Measurements from ENCODE around the gene IGF1R.
A peak's percentile ranks its signal among the peaks of the same experiment; 100 is the strongest.

Gene IGF1R

DNA sequence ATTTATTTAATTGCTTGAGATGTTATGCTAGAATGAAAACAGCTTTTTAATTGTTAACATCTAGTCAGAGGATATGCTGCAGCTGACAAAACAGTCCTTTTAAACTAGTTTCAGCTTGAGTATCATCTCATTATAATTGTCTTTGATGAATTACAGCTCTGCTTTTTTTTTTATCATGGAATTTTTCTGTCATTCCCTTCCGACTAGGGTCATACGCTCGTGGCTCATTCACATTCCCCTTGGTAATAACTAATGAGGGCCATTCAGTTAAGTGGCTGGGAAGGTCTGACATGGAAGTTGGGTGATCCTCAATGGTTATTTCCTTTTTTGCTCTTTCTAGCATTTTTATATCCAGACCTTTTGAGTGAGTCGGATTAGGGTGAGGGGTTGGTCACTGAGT is 282.2 kb downstream of the IGF1R start:
- DNase-seq, result no peak

DNA sequence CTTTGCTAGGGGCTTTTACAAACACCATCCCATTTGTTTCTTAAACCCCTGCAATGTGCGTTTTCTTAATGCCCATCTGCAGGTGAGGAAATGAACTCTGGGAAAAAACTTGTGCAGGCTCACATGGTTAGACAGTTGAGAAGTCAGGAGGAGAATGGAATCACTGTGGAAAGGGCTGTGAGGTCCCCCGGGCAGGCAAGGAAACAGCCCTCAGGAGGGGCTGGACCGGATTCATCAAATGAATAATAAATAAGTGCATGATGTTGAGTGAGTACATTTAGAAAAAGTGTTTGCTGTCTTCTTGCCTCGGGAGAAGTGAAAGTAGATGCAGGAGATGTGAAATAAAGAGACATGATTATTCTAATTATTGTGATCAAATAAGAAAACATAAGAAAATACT is 282.7 kb downstream of the IGF1R start:
- no peak for DNase-seq

DNA sequence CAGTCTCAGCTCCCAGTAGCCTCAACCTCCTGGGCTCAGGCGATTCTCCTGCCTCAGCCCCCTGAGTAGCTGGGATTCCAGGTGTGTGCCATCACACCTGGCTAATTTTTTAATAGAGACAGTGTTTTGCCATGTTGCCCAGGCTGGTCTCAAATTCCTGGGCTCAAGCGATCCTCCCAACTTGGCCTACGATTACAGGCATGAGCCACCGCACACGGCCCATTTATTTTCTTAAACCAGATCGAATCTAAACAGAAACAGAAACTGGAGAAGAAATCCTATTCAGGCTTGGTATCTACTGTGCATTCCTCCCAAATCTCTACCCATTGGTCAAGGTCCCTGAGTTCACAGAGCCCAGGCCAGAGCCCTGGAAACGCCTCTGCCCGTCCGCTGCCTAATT is 285.1 kb downstream of the IGF1R start:
- no peak for DNase-seq

DNA sequence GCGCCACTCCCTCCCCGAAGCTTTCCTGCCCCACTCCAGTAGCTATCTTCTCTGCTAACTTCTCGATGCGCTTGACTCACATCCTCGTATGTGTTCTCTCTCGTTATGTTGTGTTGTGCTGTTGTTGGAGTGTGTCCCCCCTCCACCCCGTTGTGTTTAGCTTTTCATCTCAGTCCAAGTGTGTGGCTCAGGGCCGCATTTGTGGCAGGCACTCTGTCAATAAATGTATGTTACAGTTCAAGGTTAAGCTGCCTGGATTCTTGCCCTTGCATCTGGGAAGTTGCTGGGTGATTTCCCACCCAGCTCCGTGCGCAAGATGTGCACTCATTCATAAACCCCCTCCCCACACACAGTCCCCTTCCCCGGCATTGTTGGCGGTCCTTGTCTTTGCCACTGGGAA is 287.4 kb downstream of the IGF1R start:
- no peak for DNase-seq

DNA sequence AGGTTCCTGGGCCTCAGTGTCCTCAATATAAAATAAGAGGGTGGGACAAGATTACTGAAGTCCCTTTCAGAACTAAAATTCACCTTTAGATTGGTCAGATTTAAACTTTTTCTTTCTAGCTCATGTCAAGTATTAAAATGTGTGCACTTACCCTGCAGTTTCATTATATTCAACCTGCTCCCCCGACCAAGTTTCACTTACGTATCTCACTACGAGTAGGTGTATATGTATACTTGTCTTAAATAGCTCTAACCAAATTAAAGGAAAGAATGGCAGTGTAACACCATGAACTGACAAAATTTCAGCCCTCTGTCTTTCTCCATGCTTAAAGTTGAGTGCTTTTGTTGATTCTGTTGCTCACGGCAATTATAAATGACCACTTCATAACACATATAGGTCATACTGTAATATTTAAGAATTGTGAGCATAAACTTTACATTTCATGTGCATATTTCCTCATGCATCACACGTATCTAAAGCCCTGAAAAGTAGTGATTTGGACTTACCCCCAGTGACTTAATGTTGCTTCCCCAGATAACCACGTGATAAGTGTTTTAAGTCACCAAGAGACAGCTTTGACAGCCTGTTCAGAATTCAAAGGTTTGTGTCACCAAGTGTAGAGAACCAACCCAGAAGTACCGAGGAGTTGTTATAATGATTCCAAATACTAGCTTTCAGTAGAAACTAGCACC is 289.2 kb downstream of the IGF1R start:
- DNase-seq, result no peak

DNA sequence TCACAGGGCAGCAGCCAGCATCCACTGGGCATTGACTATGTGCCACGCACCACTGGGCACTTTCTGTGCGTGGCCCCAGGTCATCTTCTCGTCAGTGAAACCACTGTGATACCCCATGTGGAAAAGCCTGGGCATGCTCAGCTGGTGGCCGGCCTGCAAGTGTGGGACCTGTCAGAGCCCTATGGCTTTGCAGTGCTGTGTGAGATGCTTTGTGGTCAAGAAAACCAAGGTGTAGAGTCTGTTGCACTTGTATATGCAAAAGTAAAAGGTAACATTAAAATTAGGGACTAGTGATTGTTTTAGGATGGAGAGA is 289.7 kb downstream of the IGF1R start:
- DNase-seq, result no peak

DNA sequence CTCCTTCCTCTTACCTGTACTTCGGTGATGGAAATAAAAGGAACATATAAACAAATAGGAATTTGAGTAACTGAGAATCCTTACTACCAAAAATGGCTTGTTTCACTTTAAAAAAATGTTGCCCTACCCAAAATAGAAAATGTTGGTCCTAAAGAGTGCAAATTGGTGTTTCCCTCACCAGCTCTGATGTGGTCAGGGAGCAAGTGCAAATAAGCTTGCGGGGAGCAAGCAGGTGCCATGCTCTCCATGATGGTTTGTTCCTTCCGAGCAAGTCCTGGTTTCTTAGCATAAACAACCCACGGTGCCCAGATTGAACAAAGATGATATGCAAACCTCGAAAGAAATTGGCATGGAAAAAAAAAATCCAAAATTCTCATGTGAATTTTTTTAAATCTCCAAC is 290.5 kb downstream of the IGF1R start:
- DNase-seq, result no peak

DNA sequence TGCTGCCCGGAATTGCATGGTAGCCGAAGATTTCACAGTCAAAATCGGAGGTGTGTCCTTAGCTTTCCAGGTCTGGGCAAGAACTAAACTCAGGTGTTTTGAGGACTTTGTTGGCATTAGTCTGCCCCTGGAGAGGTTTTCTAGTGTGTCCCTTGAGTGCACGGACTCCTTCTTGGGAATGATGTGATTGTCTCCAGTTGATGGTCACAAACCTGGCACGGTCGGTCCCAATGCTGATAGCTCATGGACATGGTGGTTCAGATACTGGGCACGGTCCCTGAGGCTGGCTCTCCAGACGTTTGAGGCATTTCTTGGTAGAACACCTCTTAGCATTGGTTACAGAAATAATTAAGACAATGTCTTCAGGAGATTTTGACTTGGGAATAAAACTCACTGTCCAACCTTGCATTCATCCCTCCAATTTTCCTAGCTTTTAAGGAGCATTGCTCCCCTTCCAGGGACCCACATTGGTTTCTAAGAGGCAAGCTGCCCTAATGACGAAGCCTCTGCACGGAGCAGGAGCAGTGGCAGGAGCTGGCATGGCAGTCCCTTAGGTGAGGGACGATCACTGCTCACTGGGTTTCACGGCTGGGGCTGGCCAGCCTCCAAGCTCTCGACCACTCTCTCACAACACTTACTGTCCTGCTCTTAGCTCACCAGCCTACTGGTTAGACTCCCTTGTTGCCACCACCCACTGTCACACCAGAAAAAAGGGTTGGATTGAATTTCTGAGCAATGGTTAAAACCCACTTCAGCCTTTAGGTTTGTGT is 291.2 kb downstream of the IGF1R start:
- DNase-seq, result no peak

DNA sequence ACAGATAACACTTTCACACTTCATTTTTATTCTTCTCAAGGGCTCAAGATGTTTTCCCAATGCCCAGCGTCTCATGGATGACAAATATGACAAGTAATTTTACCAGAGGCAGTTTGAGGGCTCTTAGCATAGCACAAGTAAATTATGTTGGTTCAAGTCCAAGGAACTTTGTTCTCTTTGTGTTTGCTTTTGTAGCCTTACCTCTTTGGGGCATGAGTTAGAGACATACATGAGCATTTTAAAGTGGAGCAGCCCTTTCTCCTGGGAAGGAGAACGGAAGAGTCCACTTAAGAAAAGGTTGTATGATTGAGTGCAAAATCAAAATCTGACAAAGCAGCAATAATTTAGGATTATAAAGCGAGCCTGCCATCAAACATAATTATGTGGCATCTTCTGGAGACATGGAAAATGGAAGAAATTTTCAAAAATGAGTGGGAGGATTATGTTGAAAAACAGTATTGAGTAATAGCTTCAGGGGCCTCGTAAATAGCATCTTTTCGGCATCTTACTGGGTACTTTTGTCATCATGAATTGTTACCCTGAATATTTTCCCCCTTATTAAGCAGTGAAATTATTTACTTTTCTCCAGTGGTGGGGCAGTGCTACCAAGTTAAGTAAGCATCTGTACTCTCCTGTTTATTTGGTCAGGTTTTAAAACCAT is 293.4 kb downstream of the IGF1R start:
- DNase-seq, result no peak

DNA sequence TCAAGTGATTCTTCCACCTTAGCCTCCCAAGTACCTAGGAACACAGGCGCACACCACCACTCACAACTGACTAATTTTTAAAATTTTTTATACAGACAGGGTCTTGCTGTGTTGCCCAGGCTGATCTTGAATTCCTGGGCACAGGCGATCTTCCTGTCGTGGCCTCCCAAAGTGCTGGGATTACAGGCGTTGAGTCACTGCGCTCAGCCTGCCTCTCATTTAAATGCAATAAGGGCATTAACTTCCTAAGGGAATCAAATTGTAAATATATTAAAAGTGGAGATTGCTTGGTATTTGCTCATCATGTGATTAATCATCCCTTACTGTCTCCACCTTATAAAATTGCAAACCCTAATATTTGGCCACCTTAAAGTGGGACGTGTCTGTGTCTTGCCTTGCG is 294.1 kb downstream of the IGF1R start:
- peak; percentile 60 for DNase-seq

DNA sequence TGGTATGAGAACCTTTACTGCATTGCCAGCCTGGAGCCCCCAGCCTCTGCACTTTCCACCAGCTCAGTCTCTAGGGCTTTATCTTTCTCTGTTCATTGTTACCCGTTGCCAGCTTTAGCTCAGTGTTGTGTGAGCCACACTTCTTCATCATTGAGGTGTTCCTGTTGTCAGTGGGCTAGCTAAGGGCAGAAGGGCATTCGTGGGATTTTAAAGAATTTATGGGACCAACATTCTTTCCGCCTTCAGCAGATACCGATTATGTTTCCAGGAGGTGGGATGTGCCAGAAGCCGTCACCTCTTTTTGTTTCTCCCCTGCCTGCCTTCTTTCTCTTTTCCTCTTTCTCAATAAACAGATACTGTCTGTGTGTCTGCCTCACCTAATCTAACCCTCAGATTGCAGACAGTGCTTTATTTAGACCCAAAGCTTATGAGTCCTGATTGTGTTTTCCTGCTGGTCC is 294.7 kb downstream of the IGF1R start:
- DNase-seq, result peak; percentile 60

DNA sequence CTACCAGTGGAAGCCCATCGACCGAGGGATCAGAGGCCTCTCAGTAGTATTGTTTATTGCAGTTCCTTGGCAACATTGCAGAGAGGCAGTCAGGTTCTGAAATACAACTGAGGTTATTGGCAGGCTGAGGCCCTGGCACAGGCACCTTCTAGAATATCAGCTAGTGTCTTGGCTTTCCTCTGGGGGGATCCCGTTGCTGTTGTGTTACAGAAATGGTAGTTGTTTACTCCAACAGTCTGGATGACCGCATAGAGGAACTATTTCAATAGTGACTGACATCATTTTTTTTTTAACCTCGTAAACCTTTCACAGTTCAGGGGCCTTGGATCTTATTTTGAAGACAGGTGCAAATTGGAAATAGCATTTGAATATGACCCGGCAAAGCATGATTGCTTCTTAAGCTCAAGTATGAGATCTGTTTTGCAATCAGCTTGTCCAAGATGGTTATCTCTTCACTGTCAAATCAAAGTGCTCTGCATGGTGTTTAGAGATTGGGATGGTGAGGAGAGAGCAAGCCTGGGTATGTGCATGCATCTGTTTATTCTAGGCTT is 295.3 kb downstream of the IGF1R start:
- DNase-seq, result no peak

DNA sequence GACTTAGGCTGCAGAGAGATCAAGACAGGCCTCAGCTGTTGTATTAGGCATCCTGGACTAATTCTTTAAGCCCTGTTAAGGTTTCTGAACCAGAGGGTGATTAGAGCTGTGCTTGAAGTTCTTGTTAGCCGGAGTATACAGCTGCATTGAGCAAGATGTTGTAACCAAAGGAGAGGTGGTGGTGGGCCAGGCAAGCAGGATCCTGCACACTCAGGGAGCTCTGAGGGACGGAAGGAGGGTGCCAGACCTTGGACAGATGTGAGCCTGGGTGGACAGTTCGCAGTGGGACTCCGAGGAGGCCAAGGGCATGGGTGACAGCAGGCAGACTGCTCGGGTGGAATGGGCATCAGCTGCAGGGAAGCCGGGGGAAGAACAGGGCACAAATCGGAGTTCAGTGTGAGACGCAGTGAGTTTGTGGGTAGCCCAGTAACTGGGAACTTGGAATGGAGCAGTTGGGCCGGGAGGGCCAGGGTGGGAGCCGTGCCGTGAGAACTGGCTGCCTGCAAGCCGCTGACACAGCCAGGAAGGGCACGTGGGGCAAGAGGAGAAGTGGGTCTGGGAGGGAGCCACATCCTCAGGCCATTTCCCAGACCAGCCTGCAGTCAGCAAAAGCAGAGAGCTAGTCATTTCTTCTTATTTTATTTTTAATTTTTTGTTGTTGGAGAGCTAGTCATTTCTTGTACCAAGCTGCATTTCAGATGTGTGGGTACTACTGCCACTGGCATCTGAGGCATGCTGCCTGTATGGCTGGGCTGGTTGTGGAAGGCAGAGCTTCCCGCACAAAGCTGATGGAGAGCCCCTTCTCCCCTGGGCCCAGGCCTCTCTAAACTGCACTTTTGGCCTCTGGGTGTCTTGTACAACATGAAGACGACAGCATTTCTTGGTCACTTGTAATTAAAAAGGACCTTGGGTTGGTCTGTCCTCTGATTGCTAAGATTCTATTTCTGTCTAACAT is 298.2 kb downstream of the IGF1R start:
- no peak for DNase-seq

DNA sequence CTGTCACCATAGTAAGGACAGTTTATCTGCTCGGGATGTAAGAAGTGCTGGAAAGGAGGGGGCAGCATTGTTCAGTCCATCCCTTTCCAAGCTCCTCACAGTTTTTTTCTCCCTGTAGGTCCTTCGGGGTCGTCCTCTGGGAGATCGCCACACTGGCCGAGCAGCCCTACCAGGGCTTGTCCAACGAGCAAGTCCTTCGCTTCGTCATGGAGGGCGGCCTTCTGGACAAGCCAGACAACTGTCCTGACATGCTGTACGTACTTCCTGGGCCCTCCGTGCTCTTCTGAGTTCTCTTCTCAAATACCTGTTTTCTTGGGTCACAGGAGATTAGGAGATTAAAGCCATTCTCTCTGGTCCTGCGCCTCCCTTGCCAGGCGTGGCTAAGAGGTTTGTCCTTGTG is 300.1 kb downstream of the IGF1R start:
- DNase-seq, result no peak

DNA sequence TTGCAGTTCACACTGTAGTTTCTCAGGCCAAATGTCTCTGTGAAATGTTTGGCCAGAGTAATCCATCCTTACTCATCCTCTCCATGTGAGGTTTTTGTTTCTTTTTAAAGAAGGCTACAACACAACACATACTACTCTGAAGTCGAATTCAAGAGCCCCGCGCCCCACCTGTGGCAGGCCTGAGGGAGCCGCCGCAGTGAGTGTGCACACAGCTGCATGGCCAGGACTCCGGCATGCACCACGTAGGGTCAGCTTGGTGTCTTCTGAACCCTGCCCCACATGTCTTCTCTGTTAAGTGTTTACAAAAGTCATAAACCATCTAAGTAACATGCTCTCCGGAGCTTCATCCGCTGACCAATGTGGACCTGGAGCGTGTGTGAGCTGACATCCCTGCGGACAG is 300.6 kb downstream of the IGF1R start:
- no peak for DNase-seq

DNA sequence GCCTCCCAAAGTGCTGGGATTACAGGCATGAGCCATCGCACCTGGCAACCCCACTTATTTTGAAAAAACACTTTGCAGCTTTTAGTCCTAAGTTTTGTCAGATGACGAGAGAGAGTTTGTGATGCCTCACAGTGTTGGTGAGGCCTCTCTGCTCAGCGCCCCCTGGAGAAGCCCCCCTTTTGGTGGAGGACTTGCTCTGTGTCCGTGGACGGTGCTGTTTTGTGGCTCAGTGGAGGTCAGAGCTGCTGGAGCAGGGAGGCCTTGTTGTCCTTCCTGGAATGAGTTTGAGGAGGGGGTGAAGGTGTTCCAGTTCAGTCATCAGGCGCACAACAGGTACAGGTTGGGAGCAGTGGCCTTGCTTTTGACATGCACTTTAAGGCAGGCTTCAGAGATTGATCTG is 301.3 kb downstream of the IGF1R start:
- no peak for DNase-seq

DNA sequence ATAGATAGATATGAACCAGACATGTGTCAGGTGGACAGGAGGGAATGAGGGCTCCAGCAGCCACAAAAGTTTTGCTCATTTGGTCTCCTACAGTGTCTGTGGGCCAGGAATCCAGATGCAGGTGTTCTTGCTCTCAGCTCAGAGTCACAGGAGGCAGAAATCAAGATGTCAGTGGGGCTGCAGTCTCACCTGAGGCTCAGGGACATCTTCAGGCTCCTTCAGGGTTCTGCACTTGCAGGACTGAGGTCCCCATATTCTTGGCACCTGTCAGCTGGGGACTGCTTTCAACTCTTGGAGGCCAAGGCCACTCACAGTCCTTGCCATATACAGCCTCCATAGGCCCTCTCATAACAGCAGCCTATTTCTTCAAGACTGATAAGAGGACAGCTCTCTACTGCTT is 301.9 kb downstream of the IGF1R start:
- no peak for DNase-seq

DNA sequence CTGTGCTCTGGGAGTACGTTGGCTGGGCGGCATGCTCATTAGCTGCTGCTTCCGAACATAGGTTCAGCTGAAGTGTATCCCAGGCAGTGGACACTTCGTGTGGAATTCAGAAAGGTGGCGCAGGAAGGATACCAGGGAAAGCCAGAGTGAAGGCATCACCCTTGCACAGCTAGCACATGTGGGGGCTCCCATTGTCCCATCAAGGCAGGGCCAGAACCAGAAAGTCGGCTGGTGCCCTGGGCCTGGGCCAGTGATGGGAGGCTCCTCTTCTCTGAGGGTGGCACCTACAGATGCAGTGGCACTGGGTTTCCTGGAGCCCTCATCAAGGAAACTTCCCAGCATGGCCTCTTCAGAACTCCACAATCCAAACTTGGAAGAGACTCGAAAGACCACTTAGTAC is 302.7 kb downstream of the IGF1R start:
- DNase-seq, result no peak

DNA sequence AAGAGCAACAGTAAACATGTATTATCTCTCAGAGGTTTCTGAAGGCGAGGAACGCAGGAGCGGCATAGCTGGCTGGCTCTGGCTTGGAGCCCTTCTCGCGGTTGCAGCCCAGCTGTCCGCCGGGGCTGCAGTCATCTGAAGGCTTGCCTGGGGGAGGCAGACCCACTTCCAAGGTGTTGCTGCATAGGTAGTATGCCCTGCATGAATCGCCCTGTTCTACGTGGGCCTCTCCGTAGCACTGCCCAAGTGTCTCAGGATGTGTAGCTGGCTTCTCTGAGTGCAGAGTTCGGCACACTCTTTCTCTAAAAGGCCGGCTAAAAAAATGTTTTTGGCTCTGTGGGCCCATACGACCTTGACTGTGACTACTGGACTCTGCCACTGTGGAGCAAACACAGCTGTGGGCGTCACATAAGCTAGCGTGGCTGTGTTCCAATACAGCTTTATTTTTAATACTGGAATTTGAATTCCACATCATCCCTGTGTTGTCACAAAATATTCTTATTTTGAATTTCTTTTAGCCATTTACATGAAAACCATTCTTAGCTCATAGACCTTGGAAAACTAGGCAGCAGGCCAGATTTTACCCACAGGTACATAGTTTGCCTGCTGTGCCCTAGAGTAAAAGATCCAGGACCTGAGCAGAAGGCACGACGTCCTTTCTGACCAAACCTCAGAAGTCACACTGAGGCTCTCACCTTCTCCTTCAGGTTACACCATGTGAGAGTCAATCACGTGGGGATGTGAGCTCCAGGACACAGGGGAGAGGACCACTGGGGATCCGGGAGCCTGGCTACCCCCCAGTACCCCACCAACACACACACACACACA is 303.4 kb downstream of the IGF1R start:
- DNase-seq, result no peak

DNA sequence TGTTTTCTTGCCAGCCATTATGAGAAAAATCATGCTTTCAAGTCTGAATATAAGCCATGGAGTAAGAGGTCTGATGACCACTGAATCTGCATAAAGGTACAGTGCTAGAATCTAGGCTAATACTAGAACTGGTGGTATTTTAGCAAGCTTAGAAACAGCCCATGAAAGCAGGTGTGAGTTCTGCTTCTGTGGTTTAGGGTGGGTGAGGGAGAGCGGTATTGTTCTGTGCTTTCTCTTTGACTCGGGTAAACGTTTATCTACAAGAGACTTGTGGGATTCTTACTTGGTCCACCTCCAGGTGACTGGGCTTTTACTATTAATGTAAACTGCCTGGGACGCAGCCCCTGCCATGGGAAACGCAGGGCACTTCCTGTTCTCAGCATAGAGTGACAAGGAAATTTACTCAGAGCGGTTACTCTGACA is 304.1 kb downstream of the IGF1R start:
- DNase-seq, result no peak

DNA sequence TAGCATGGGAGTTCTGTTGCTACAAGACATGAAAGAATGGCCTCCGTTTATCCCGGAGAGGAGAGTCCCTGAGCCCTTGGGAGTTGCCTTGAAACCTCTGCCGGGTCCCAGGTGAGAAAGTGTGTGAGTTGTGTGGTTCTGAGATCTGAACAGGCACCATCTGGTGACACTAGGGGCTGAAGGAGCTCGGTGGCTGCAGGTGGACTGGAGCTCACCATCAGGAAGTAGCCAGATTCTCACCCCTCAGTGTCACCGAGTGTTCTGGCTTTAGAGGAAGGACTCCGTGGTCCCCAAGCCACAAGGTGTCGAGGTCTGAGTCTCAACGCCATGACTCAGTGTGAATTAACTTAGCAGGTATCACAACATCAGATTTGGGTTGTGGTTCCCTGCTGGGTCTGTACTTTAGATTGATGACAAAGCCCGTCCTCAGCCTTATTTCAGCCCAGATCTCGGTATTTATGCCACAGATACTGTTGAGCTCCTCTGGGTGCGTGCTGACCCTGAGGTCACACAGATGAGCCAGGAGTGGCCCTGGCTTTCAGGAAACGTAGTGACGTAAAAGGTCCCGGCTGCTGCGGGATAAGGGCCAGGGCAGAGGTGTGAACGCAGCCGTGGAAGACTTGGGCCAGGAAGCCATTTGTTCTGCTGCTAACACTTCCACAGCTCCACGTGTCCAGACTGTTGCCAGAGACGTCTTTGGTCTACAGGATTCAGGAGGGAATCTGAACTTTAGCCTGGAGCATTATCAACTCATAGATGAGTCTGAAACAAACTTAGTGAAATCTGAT is 304.9 kb downstream of the IGF1R start:
- DNase-seq, result no peak
